ENCODE measurements around the gene MSRB2. TPM values are rescaled to one million over a fixed set of nuclear protein-coding genes. Genes with fewer than 3 reads are reported as not detected.
A peak's percentile ranks its signal among the peaks of the same experiment; 100 is the strongest.

MSRB2 gene
- total RNA-seq, 1 experiment from 2014 or later, result 19.0 TPM

DNA sequence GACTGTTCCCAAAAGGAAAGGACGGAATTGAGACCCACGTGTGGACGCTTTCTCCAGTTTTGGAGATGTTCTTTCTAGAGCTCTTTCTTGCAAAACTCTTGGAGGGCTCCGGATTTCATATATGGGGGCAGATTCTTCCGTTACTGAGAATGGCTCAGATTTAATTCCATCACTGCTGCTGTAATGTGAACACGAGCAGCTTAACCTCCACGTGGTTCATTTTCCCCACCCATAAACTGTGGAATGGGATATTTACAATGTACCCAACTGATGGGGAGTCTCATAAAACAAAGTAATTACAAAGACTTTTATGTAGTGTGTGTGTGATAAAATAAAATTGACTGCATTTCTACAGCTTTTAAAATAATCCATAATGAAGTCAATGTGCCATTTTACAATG, 15.1 kb upstream of the MSRB2 start:
- peaks cover 7% of the 10 kb centered on the region for H3K9me3 Mint-ChIP-seq (ENCODE audit: unreplicated experiment)
- CTCF ChIA-PET, result interaction anchor here (0.5 to 1.1 kb wide), 3 partner anchors 26 to 1083 kb away, joined by 3 to 4 read pairs (median 3); no protein-coding TSS in a partner anchor
- POLR2A ChIA-PET, result interaction anchor here (1.1 to 1.8 kb wide), 3 partner anchors 11 to 740 kb away, joined by 3 to 9 read pairs (median 4); no protein-coding TSS in a partner anchor
- TF ChIP-seq, protein P1, sequence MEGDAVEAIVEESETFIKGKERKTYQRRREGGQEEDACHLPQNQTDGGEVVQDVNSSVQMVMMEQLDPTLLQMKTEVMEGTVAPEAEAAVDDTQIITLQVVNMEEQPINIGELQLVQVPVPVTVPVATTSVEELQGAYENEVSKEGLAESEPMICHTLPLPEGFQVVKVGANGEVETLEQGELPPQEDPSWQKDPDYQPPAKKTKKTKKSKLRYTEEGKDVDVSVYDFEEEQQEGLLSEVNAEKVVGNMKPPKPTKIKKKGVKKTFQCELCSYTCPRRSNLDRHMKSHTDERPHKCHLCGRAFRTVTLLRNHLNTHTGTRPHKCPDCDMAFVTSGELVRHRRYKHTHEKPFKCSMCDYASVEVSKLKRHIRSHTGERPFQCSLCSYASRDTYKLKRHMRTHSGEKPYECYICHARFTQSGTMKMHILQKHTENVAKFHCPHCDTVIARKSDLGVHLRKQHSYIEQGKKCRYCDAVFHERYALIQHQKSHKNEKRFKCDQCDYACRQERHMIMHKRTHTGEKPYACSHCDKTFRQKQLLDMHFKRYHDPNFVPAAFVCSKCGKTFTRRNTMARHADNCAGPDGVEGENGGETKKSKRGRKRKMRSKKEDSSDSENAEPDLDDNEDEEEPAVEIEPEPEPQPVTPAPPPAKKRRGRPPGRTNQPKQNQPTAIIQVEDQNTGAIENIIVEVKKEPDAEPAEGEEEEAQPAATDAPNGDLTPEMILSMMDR (IDR thresholded peaks at IDR 0.05; ENCODE audit: unreplicated experiment), result no peak
- no peak for DNase-seq (ENCODE audit: unreplicated experiment)
- H3K4me1 Mint-ChIP-seq (ENCODE audit: insufficient read depth, unreplicated experiment), result peaks cover 13% of the 10 kb centered on the region
- no peak overlapping the region for H3K27ac Mint-ChIP-seq (ENCODE audit: low read depth, unreplicated experiment)
- peaks cover 6% of the 10 kb centered on the region for H3K36me3 Mint-ChIP-seq (ENCODE audit: insufficient read depth, unreplicated experiment)
- intact Hi-C loops (cut with micrococcal nuclease), result no loop called here
- H3K4me3 Mint-ChIP-seq (ENCODE audit: unreplicated experiment), result no peak overlapping the region
- H3K27me3 Mint-ChIP-seq (ENCODE audit: insufficient read depth, unreplicated experiment), result no peaks in the 10 kb centered on the region
- BruUV-seq (replicated peaks), result no TSS peak

DNA sequence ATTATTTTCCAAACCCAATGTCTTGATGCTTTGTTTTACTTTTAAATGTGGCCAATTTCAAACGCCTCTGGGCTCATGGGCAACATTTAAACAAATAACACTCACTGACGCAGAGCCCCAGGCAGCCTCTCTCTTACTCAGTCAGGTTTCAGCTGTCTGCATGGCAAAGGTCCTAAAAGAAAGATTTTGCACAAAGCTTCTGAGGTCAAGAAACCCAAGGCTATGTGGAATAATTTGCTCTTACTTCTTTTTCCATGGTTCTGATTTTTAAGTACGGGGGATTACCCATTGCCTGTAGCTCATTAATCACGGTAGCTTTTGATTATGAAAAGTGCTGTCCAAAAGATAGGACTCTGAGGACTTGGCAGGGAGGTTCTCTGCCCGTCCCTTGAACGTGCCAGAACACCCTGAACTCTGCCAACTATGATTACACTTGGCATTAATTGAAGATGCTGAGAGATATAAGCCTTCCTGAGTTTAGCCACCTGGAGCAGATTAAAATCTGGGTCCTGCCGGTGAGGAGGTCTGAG, 14.1 kb upstream of the MSRB2 start:
- H3K9me3 Mint-ChIP-seq (ENCODE audit: unreplicated experiment), result peaks cover 7% of the 10 kb centered on the region
- H3K4me1 Mint-ChIP-seq (ENCODE audit: insufficient read depth, unreplicated experiment), result peaks cover 13% of the 10 kb centered on the region
- peak overlapping the region; percentile 36 for H3K27ac Mint-ChIP-seq (ENCODE audit: low read depth, unreplicated experiment)
- TF ChIP-seq, protein P1 (IDR thresholded peaks at IDR 0.05; ENCODE audit: unreplicated experiment), result no peak
- no peaks in the 10 kb centered on the region for H3K27me3 Mint-ChIP-seq (ENCODE audit: insufficient read depth, unreplicated experiment)
- intact Hi-C loops (cut with micrococcal nuclease), result no loop called here
- peak overlapping the region; percentile 31 for H3K4me3 Mint-ChIP-seq (ENCODE audit: unreplicated experiment)
- DNase-seq (ENCODE audit: unreplicated experiment), result peak; percentile 74
- BruUV-seq (replicated peaks), result no TSS peak
- POLR2A ChIA-PET, result interaction anchor here (0.8 to 1.8 kb wide), 7 partner anchors 10 to 763 kb away, joined by 3 to 9 read pairs (median 4); partner anchors contain the start of gene MSRB2
- CTCF ChIA-PET, result interaction anchor here (0.7 to 1.0 kb wide), 2 partner anchors 15 to 1400 kb away, joined by 3 read pairs; no protein-coding TSS in a partner anchor
- H3K36me3 Mint-ChIP-seq (ENCODE audit: insufficient read depth, unreplicated experiment), result peaks cover 6% of the 10 kb centered on the region

DNA sequence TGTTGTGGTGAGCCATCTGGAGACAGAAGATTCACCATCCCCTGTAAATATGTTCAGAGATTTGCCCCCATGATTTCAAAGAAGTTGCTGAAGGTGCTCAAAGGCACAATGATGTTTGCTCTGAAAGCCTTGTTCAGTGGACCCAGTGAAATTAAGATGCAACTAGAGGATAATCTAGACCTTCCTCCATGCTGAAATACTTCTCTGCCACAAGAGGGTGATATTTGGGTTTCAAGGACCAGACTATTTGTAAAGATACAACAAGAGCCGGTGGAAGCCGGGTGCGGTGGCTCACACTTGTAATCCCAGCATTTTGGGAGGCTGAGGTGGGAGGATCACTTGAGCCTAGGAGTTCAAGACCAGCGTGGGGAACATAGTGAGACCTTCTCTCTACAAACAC, 13.5 kb upstream of the MSRB2 start:
- Mint-ChIP-seq H3K4me1 (ENCODE audit: insufficient read depth, unreplicated experiment) (peaks cover 13% of the 10 kb centered on the region), H3K27ac (ENCODE audit: low read depth, unreplicated experiment) (peak overlapping the region; percentile 36), H3K9me3 (ENCODE audit: unreplicated experiment) (peaks cover 7% of the 10 kb centered on the region), H3K4me3 (ENCODE audit: unreplicated experiment) (no peak overlapping the region), H3K36me3 (ENCODE audit: insufficient read depth, unreplicated experiment) (peaks cover 6% of the 10 kb centered on the region), H3K27me3 (ENCODE audit: insufficient read depth, unreplicated experiment) (no peaks in the 10 kb centered on the region)
- peak; percentile 31 for DNase-seq (ENCODE audit: unreplicated experiment)
- intact Hi-C loops (cut with micrococcal nuclease), result no loop called here
- ChIA-PET POLR2A (interaction anchor here (0.6 to 1.1 kb wide), 3 partner anchors 13 to 117 kb away, joined by 3 to 6 read pairs (median 6); partner anchors contain the start of gene MSRB2), CTCF (interaction anchor here (0.6 to 1.0 kb wide), 4 partner anchors 9 to 648 kb away, joined by 3 to 4 read pairs (median 4); no protein-coding TSS in a partner anchor)
- BruUV-seq (replicated peaks), result no TSS peak
- TF ChIP-seq, protein P1 (IDR thresholded peaks at IDR 0.05; ENCODE audit: unreplicated experiment), result no peak

DNA sequence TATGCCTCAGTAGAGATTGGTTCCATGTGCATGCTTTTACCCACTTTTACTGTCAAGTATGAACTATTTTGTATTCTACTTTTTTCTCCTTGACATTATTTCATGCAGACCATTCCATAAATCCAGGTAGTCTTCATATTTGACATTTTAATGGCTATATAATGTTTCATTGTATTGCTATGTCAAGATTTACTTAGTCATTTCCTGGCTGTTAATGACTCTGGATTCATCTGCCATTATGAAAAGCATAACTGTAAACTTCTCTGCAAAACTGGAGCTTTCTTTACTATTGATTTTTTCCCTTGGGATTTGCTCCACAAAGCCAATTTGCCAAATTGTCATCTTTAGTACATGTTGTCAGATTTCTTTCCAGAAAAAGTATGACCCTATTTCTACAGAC, 6.8 kb upstream of the MSRB2 start:
- POLR2A ChIA-PET, result no interaction called here
- H3K4me1 Mint-ChIP-seq (ENCODE audit: insufficient read depth, unreplicated experiment), result peaks cover 5% of the 10 kb centered on the region
- H3K27ac Mint-ChIP-seq (ENCODE audit: low read depth, unreplicated experiment), result no peak overlapping the region
- no peak overlapping the region for H3K4me3 Mint-ChIP-seq (ENCODE audit: unreplicated experiment)
- DNase-seq (ENCODE audit: unreplicated experiment), result no peak
- CTCF ChIA-PET, result no interaction called here
- intact Hi-C loops (cut with micrococcal nuclease), result no loop called here
- no TSS peak for BruUV-seq (replicated peaks)
- TF ChIP-seq, protein P1 (IDR thresholded peaks at IDR 0.05; ENCODE audit: unreplicated experiment), result no peak
- H3K9me3 Mint-ChIP-seq (ENCODE audit: unreplicated experiment), result peaks cover 7% of the 10 kb centered on the region
- H3K27me3 Mint-ChIP-seq (ENCODE audit: insufficient read depth, unreplicated experiment), result no peaks in the 10 kb centered on the region
- peaks cover under 1% of the 10 kb centered on the region for H3K36me3 Mint-ChIP-seq (ENCODE audit: insufficient read depth, unreplicated experiment)

Data from MCF 10A (cell line).